ENCODE measurements around the gene SCN5A. TPM values are rescaled to one million over a fixed set of nuclear protein-coding genes. Genes with fewer than 3 reads are reported as not detected.

SCN5A gene
- total and polyA plus RNA-seq, 2 experiments from 2014 or later: 10.2 to 10.6 TPM

- Mint-ChIP-seq H3K9me3 (peaks cover 6% of the 10 kb centered on the region; the same call in 2 of the 3 replicates), H3K27ac (no peak overlapping the region), H3K27me3 (ENCODE audit: insufficient read depth, low read depth, poor library complexity) (no peaks in the 10 kb centered on the region), H3K36me3 (ENCODE audit: low read depth) (peaks cover 43% of the 10 kb centered on the region), H3K4me1 (no peaks in the 10 kb centered on the region), H3K4me3 (no peak overlapping the region)
- Histone ChIP-seq H3K4me2 (no peak overlapping the region), H3K79me2 (replicated peaks; ENCODE audit: insufficient read depth) (no peaks in the 10 kb centered on the region), H4K20me1 (replicated peaks; ENCODE audit: insufficient read depth) (no peaks in the 10 kb centered on the region), H2AFZ (no peak overlapping the region), H3K36me3 (ENCODE audit: insufficient read depth) (no peaks in the 10 kb centered on the region), H3K27ac (ENCODE audit: low read depth) (no peak overlapping the region), H3K27me3 (ENCODE audit: insufficient read depth) (no peaks in the 10 kb centered on the region), H3K9me2 (ENCODE audit: insufficient read depth) (0 out of 2 replicates have a peak, but pooled peaks cover 12% of the 10 kb centered on the region), H3K4me1 (ENCODE audit: insufficient read depth) (no peaks in the 10 kb centered on the region), H3F3A (replicated peaks; ENCODE audit: low read depth) (no peaks in the 10 kb centered on the region), H3K4me3 (no peak overlapping the region)
- ATAC-seq: no peak
- TF ChIP-seq ZNF331 (CRISPR knock-in tag; IDR thresholded peaks at IDR 0.05; ENCODE audit: low read depth) (no peak), POLR2AphosphoS5 (IDR thresholded peaks at IDR 0.05; ENCODE audit: low read depth) (no peak), EZH2 (IDR thresholded peaks at IDR 0.05; ENCODE audit: low read depth, unreplicated experiment) (no peak), NANOG (IDR thresholded peaks at IDR 0.05; ENCODE audit: borderline replicate concordance) (no peak), EZH2phosphoT487 (IDR thresholded peaks at IDR 0.05; ENCODE audit: unreplicated experiment) (no peak), REST (IDR thresholded peaks at IDR 0.05; ENCODE audit: unreplicated experiment) (no peak), ZNF462 (CRISPR knock-in tag; IDR thresholded peaks at IDR 0.05) (no peak), JUNB (IDR thresholded peaks at IDR 0.05; ENCODE audit: unreplicated experiment) (no peak), CREB1 (CRISPR knock-in tag; IDR thresholded peaks at IDR 0.05; ENCODE audit: low read depth) (no peak), CTCF (conservative IDR thresholded peaks at IDR 0.05; ENCODE audit: low read depth in 2 of 2) (no peak), ZNF114 (CRISPR knock-in tag; IDR thresholded peaks at IDR 0.05) (no peak), STAT1 (IDR thresholded peaks at IDR 0.05; ENCODE audit: unreplicated experiment) (no peak), ETS1 (IDR thresholded peaks at IDR 0.05) (no peak)
- DNase-seq (ENCODE audit: low spot score): no peak
Observed at GRCh38 chr3:38556640-38557358, 92.7 kb downstream of the SCN5A start.
